GM19468 (cell line): ENCODE results near the gene MPDZ.

Source experiments
- ATAC-seq: cut with Tn5 transposase; IDR thresholded peaks from one replicate; pipeline ENCODE4 v1.9.1; 2021; ENCODE audit warnings: mild to moderate bottlenecking, moderate library complexity, moderate number of reproducible peaks; ENCODE audit not compliant: unreplicated experiment; ENCODE audit errors: extremely low read depth

Gene MPDZ

DNA sequence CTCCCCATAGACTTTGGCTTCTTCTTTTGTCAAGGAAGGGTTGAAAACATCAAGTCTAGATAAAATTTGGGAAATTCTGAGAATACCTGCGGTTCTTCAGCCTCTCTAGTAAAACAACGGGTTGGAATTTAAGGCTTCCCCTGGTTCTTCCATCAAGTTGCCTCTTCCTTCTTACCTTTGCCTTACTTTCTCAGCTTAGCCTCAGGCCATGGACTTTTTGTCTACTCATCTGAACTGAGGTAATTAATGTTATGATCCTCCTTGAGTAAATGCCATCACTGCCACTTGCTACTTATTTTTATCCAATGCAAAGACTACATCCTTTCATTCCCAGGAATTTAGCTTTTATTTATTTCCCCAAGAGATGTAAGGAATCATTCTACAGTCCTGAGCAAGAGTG is 184.4 kb downstream of the MPDZ start:
- ATAC-seq: no peak

DNA sequence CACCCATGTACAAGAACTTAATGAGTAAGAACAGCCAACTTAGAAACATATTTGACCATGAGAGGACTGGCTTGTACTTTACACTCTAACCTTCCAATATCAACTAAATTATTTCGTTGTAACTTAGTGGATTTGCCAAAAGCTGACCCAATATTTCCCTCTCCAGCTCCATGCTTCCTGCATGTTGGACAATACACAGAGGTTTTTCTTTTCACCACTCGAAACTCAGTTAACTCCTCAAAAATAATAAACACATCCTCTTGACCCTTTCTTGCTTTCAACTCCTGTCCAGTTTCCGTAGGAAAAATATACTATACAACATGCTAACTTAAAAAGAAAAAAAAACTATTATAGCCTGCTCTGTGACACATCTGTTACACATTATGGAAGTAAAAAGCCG is 188.9 kb downstream of the MPDZ start:
- ATAC-seq: no peak

DNA sequence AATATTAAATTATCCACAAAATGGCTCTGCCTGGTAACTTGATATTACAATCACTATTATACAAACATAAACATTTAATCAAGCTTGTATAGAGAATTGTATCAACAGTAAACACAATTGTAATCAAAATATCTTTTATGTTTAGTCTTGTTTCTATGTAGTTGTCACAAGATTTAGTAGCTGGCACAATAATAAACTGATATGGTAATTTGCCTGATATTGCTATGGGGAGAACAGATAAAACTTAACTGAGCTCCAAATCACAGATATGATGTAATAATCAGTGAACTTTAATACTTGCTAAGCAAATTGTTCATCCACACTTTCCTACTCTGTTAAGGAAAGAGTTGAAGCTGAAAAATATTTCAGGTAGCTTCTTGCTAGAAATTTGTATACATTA is 189.8 kb downstream of the MPDZ start:
- ATAC-seq: no peak

DNA sequence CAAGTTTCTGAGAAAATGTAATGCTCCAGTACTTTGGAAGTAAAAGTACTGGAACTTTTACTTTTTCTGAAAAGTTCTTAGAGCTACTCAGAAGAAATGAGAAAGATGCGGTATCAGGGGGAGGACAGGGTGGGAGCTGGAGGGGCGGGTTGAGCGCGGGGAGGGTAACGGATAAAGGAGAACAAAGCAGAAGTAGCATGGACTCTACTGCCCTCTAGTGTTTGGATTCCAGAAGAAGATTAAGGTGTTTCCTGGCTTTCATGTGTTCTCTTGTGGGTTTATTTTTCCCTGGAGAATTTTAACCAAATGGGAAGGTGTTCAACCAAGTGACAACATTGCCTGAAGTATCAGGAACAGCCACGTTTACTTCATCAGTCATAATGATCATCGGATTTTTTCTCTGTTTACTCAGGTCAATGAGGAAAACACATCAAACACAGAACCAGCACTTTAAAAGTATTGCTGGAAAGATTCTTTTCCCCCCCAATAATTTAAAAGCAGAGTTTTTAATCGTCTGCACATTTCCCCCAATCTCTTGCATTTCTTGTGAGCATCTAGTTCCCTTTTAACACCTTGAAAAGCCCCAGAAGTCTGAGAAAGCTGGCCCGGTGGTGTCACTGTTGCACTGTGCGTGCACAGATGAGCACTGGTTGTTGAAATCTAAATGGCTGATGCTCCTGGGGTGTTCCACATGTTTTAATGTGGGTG is 190.6 kb downstream of the MPDZ start:
- ATAC-seq: peak; percentile 58

DNA sequence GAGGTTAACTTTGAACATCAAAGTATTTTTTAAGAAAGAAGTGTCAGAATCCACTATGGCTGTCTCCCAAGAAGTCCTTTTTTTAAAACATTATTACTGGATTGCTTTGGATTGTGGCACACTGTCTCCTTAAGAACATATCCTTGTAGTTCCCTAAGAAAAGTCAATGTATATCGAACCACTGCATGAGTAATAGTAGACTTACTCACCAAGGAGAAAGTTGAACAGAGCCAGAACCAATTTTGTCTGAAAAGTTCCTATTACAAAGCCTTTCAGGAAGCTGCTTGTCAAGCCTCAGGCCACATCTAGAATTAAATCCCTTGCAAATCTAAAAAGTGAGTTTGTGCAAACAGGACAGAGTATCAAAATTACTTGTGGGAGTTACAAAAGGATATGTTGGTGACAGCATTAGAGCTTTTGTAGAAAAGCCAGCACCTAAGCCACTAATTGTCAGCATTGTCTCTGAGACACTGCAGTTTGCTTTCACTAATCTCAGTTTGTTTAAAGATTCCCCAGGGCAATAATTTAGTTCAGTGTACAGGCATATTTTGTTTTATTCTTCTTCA is 195.4 kb downstream of the MPDZ start:
- ATAC-seq: no peak

DNA sequence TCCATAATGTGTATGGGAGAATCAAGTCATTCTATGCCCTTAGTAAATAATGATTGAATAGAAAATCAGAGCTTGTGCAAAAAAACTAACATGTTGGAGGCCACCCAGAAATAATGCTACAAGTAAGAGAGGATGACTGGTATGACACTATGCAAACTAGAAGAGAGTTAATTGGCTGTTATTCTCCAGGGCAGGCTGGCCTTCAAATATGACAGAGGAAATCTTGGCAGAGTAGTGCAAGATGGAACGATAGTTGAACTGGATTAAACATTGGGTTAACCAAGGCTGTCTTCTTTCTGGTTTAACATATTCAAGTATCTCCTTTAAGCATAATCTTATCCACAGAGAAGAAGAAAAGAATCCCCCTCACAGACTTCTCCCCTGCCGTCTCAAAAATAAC is 196.1 kb downstream of the MPDZ start:
- ATAC-seq: no peak

DNA sequence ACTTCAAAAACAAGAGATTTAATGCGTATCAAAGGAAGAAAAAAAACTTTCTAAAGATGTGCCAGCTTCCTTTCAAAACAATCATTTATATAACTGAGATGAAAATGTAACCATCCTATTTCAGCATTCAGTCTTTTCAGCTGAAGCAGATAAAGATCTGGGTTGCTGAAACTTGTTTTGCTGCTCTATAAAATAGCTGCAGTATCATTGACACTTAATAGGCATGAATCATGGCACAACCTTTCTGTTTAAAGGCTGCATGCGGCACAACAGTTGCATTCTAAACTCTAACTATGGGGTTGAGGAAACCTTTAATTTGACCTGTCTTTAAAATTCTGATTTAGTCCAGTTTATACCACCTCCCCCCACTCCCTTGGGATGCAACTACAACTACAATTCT is 196.7 kb downstream of the MPDZ start:
- ATAC-seq: no peak

DNA sequence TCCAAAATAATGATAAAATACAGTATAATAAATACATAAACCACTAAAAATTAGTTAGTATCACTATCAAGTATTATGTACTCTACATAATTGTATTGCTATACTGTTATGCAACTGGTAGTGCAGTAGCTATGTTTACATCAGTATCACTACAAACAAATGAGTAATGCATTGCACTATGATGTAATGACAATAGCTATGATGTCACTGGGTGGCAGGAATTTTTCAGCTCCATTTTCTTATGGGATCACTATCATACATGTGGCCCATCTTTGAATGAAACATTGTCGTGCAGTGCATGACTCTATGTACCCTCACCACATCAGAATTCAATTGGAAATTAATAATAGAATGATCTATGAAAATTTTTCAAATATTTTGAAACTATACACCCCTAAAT is 201.3 kb downstream of the MPDZ start:
- no peak for ATAC-seq

DNA sequence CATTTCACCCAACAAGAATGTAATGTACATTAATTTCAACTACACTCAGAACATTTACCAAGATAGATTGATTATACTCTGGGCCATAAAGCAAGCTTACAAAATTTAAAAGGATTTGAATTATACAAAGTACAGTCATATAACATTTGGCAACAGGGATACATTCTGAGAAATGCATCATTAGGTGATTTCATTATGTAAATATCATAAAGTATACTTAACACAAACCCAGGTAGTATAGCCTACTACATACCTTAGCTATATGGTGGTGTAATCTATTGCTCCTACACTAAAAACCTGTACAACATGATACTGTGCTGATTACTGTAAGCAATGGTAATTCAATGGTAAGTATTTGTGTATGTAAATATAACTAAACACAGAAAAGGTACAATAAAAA is 202.9 kb downstream of the MPDZ start:
- ATAC-seq: no peak

DNA sequence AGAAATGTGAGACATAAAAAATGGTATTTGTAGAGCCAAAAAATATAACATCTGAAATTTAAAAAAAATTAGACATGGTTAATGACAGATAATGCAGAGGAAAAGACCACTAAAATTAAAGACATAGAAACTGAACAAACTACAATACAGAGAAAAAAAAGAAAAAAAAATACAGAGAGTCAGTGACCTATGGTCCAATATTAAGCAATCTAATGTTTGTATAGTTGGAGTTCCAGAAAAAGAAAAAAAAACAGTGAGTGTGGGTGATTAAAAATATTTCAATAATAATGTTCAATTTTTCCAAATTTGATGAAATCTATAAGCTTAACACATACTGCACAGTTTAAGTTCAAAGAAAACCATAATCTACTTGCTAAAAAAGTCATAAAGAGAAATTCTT is 207.6 kb downstream of the MPDZ start:
- ATAC-seq: no peak

DNA sequence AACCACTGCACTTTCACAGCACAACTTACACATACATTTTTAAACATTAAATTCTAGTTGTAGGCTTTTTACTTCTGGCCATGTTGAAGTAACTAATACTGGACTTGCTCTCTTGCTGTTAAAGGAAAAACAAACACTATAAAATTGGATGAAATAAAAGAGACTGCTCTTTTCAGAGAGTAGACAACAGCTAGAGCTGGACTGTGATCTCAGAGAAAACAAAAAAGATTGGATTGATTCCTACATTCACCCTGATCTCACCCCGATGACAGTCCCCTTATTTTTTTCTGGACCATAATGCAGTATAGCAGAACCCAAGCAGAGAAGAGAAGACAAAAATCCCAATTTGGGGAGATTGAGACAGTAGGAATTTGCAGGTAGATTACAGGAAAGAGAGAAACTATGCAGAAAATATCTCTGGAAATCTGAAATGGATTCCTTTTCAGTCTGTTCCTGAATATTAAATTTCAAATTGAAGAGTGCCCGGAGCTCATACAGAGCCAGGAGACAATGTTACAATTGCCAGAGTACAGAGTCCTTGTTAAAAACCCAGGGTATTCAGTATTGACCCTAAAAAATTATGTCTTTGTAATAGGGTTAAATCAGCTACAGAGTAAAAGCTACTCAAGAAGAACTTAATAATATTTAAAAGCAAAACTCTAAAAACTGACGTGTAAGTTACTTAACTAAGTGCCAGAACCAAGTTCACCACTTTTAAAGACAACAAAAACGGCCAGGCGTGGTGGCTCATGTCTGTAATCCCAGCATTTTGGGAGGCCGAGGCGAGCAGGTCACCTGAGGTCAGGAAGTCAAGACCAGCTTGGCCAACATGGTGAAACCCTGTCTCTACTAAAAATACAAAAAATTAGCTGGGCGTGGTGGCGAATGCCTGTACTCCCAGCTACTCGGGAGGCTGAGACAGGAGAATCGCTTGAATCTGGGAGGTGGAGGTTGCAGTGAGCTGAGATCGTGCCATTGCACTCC is 208.6 kb downstream of the MPDZ start:
- no peak for ATAC-seq

DNA sequence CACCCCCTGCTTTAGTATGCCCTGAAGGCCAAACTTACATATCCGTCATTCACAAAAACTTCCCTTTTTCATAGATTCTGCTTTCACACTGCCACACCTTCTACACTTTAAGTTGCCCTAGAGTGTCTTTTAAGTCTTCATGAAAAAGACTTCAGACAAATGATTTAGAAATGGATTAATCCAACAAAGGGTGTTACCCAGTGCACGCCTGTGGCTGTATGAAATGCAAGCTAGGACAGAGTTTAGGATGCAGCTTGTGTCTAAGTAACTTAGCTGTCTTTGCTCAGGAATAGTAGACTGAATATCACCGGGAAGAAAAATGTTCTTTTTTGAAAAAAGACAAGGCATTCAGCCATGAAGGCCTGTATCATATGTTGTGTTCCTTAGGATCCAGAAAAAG is 210.0 kb downstream of the MPDZ start:
- no peak for ATAC-seq

DNA sequence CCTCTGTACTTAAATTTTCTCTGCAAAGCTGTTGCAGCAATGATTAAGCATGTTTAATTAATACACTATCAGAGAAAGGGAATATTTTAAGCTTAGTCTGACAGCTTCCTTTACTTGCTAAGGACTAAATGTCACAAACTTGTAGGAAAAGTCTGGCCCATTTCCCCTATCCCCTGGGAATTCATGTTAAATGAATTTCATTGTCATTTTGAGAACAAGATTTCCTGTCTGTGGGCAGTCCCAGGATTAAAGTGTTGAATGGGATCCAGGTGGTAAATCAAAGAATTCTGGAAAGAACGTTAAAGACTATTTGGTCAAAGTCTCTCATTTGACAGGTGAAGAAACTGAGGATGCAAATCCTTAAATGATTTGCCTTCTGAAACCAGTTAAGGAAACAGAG is 214.8 kb downstream of the MPDZ start:
- ATAC-seq: no peak

DNA sequence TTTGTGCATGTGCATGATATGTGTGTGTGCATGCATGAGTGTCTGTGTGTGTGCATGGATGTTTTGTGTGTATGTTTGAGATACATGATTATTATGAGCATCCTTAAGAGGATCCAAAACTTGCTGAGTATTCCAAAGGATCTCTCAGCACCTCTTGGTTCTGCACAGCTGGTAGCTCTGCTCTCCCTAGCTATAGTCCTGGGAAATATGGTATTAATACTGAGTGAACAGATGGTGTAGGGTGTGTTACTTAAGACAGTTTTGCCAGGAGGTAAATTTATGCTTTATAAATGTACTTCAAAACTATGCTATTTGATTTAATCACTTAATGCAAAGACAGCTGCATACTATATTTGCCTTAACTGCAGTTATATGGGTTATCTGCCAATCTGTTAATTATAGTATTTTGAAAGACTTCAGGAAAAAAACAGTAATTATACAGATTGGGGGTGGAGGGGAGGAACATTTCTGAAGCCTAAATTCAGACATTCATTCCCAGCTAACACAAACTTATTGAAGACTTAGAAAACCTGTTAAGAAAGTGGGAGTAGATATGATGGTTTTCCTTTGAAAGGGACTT is 215.5 kb downstream of the MPDZ start:
- ATAC-seq: no peak

DNA sequence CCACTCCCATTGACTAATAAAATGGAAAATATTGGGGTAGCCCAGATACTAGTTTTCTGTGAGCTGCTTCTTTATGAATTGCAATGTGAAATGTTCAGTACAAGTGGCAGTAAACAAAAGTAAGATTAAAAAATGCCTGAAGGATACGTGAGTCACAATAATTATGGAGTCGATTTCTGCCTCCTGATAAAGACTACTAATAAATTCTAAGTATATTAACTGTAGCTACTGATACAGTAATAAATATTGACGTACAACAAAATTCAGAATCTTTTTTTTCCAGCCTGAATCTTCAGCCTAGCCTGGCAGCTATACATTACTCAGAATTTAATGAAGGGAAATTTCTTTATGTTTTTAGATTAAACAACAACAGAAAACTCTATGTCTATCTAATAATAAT is 218.1 kb downstream of the MPDZ start:
- no peak for ATAC-seq
